ENCODE data around the gene SPSB1.

The SPSB1 gene

GRCh38 chr1:9281908-9282695 is 10.6 kb upstream of the SPSB1 start:
- no peak overlapping the region for H3K4me3 ChIP-seq (ENCODE audit: low read depth in 1 of 2, low read length in 2 of 2)
- no peaks in the 10 kb centered on the region for H3K27me3 ChIP-seq (ENCODE audit: low read depth, low read length)
- peaks cover 0 to 10% of the 10 kb centered on the region in 2 donors for H3K9me3 ChIP-seq (ENCODE audit: control insufficient read depth in 1 of 2, low read length in 2 of 2)
- no peak overlapping the region for H3K27ac ChIP-seq (ENCODE audit: low read length)
- peaks cover 14 to 19% of the 10 kb centered on the region in 2 donors for H3K4me1 ChIP-seq (ENCODE audit: control insufficient read depth in 1 of 2, insufficient read depth in 2 of 2, low read length in 2 of 2)
- no peaks in the 10 kb centered on the region for H3K36me3 ChIP-seq (ENCODE audit: control insufficient read depth in 1 of 2, insufficient read depth in 2 of 2, low read length in 2 of 2)

- Histone ChIP-seq H3K4me1 (ENCODE audit: control insufficient read depth in 1 of 2, insufficient read depth in 2 of 2, low read length in 2 of 2) (peaks cover 14 to 19% of the 10 kb centered on the region in 2 donors), H3K36me3 (ENCODE audit: control insufficient read depth in 1 of 2, insufficient read depth in 2 of 2, low read length in 2 of 2) (no peaks in the 10 kb centered on the region), H3K27me3 (ENCODE audit: low read depth, low read length) (no peaks in the 10 kb centered on the region), H3K27ac (ENCODE audit: low read length) (no peak overlapping the region), H3K4me3 (ENCODE audit: low read depth in 1 of 2, low read length in 2 of 2) (no peak overlapping the region), H3K9me3 (ENCODE audit: control insufficient read depth in 1 of 2, low read length in 2 of 2) (peaks cover 0 to 10% of the 10 kb centered on the region in 2 donors)
Observed at GRCh38 chr1:9282696-9282955, 10.1 kb upstream of the SPSB1 start.

GRCh38 chr1:9284061-9284460 is 8.6 kb upstream of the SPSB1 start:
- Histone ChIP-seq H3K27ac (ENCODE audit: low read length) (no peak overlapping the region), H3K27me3 (ENCODE audit: low read depth, low read length) (no peaks in the 10 kb centered on the region), H3K9me3 (ENCODE audit: control insufficient read depth in 1 of 2, low read length in 2 of 2) (peaks cover 0 to 20% of the 10 kb centered on the region in 2 donors), H3K4me1 (ENCODE audit: control insufficient read depth in 1 of 2, insufficient read depth in 2 of 2, low read length in 2 of 2) (peaks cover 10 to 19% of the 10 kb centered on the region in 2 donors), H3K4me3 (ENCODE audit: low read depth in 1 of 2, low read length in 2 of 2) (no peak overlapping the region), H3K36me3 (ENCODE audit: control insufficient read depth in 1 of 2, insufficient read depth in 2 of 2, low read length in 2 of 2) (no peaks in the 10 kb centered on the region)

GRCh38 chr1:9286556-9286955 is 6.1 kb upstream of the SPSB1 start:
- no peak overlapping the region for H3K4me3 ChIP-seq (ENCODE audit: low read depth in 1 of 2, low read length in 2 of 2)
- no peak overlapping the region for H3K27ac ChIP-seq (ENCODE audit: low read length)
- H3K27me3 ChIP-seq (ENCODE audit: low read depth, low read length), result no peaks in the 10 kb centered on the region
- peaks cover 0 to 7% of the 10 kb centered on the region in 2 donors for H3K4me1 ChIP-seq (ENCODE audit: control insufficient read depth in 1 of 2, insufficient read depth in 2 of 2, low read length in 2 of 2)
- H3K9me3 ChIP-seq (ENCODE audit: control insufficient read depth in 1 of 2, low read length in 2 of 2), result peaks cover 0 to 20% of the 10 kb centered on the region in 2 donors
- no peaks in the 10 kb centered on the region for H3K36me3 ChIP-seq (ENCODE audit: control insufficient read depth in 1 of 2, insufficient read depth in 2 of 2, low read length in 2 of 2)

GRCh38 chr1:9289090-9289534 is 3.6 kb upstream of the SPSB1 start:
- no peaks in the 10 kb centered on the region for H3K27me3 ChIP-seq (ENCODE audit: low read depth, low read length)
- no peaks in the 10 kb centered on the region for H3K36me3 ChIP-seq (ENCODE audit: control insufficient read depth in 1 of 2, insufficient read depth in 2 of 2, low read length in 2 of 2)
- peaks cover 0 to 20% of the 10 kb centered on the region in 2 donors for H3K9me3 ChIP-seq (ENCODE audit: control insufficient read depth in 1 of 2, low read length in 2 of 2)
- peaks cover 0 to 9% of the 10 kb centered on the region in 2 donors for H3K4me1 ChIP-seq (ENCODE audit: control insufficient read depth in 1 of 2, insufficient read depth in 2 of 2, low read length in 2 of 2)
- H3K4me3 ChIP-seq (ENCODE audit: low read depth in 1 of 2, low read length in 2 of 2), result no peak overlapping the region
- no peak overlapping the region for H3K27ac ChIP-seq (ENCODE audit: low read length)

- Histone ChIP-seq H3K36me3 (ENCODE audit: control insufficient read depth in 1 of 2, insufficient read depth in 2 of 2, low read length in 2 of 2) (no peaks in the 10 kb centered on the region), H3K4me3 (ENCODE audit: low read depth in 1 of 2, low read length in 2 of 2) (no peak overlapping the region), H3K27ac (ENCODE audit: low read length) (no peak overlapping the region), H3K4me1 (ENCODE audit: control insufficient read depth in 1 of 2, insufficient read depth in 2 of 2, low read length in 2 of 2) (peaks cover 6 to 11% of the 10 kb centered on the region in 2 donors), H3K27me3 (ENCODE audit: low read depth, low read length) (peaks cover 5% of the 10 kb centered on the region), H3K9me3 (ENCODE audit: control insufficient read depth in 1 of 2, low read length in 2 of 2) (peaks cover 0 to 20% of the 10 kb centered on the region in 2 donors)
Observed at GRCh38 chr1:9289711-9290485, 2.8 kb upstream of the SPSB1 start.

- Histone ChIP-seq H3K27me3 (ENCODE audit: low read depth, low read length) (peaks cover 8% of the 10 kb centered on the region), H3K4me1 (ENCODE audit: control insufficient read depth in 1 of 2, insufficient read depth in 2 of 2, low read length in 2 of 2) (peaks cover 15 to 26% of the 10 kb centered on the region in 2 donors), H3K27ac (ENCODE audit: low read length) (peak overlapping the region; percentile 88), H3K9me3 (ENCODE audit: control insufficient read depth in 1 of 2, low read length in 2 of 2) (peaks cover 0 to 12% of the 10 kb centered on the region in 2 donors), H3K36me3 (ENCODE audit: control insufficient read depth in 1 of 2, insufficient read depth in 2 of 2, low read length in 2 of 2) (no peaks in the 10 kb centered on the region), H3K4me3 (ENCODE audit: low read depth in 1 of 2, low read length in 2 of 2) (peak overlapping the region; percentile 41 to 62)
Observed at GRCh38 chr1:9291914-9292360, 757 bp upstream of the SPSB1 start.

GRCh38 chr1:9293241-9293532 is 493 bp downstream of the SPSB1 start:
- peaks cover 8% of the 10 kb centered on the region for H3K27me3 ChIP-seq (ENCODE audit: low read depth, low read length)
- peaks cover 15 to 28% of the 10 kb centered on the region in 2 donors for H3K4me1 ChIP-seq (ENCODE audit: control insufficient read depth in 1 of 2, insufficient read depth in 2 of 2, low read length in 2 of 2)
- peak overlapping the region; percentile 74 to 88 for H3K4me3 ChIP-seq (ENCODE audit: low read depth in 1 of 2, low read length in 2 of 2)

GRCh38 chr1:9293533-9294404 is 1.1 kb downstream of the SPSB1 start:
- Histone ChIP-seq H3K36me3 (ENCODE audit: control insufficient read depth in 1 of 2, insufficient read depth in 2 of 2, low read length in 2 of 2) (no peaks in the 10 kb centered on the region), H3K4me1 (ENCODE audit: control insufficient read depth in 1 of 2, insufficient read depth in 2 of 2, low read length in 2 of 2) (peaks cover 15 to 28% of the 10 kb centered on the region in 2 donors), H3K27me3 (ENCODE audit: low read depth, low read length) (peaks cover 8% of the 10 kb centered on the region), H3K9me3 (ENCODE audit: control insufficient read depth in 1 of 2, low read length in 2 of 2) (no peaks in the 10 kb centered on the region), H3K4me3 (ENCODE audit: low read depth in 1 of 2, low read length in 2 of 2) (peak overlapping the region; percentile 74 to 88), H3K27ac (ENCODE audit: low read length) (peak overlapping the region; percentile 82)

More at GRCh38 chr1:9293241-9293532, 493 bp downstream of the SPSB1 start:
- Histone ChIP-seq H3K9me3 (ENCODE audit: control insufficient read depth in 1 of 2, low read length in 2 of 2) (peaks cover 0 to 4% of the 10 kb centered on the region in 2 donors), H3K27ac (ENCODE audit: low read length) (no peak overlapping the region), H3K36me3 (ENCODE audit: control insufficient read depth in 1 of 2, insufficient read depth in 2 of 2, low read length in 2 of 2) (no peaks in the 10 kb centered on the region)

GRCh38 chr1:9294405-9294773 is 1.7 kb downstream of the SPSB1 start:
- Histone ChIP-seq H3K4me1 (ENCODE audit: control insufficient read depth in 1 of 2, insufficient read depth in 2 of 2, low read length in 2 of 2) (peaks cover 15 to 28% of the 10 kb centered on the region in 2 donors), H3K36me3 (ENCODE audit: control insufficient read depth in 1 of 2, insufficient read depth in 2 of 2, low read length in 2 of 2) (no peaks in the 10 kb centered on the region), H3K4me3 (ENCODE audit: low read depth in 1 of 2, low read length in 2 of 2) (peak overlapping the region; percentile 74 to 88), H3K27ac (ENCODE audit: low read length) (peak overlapping the region; percentile 82), H3K27me3 (ENCODE audit: low read depth, low read length) (peaks cover 8% of the 10 kb centered on the region), H3K9me3 (ENCODE audit: control insufficient read depth in 1 of 2, low read length in 2 of 2) (no peaks in the 10 kb centered on the region)

Data from muscle layer of duodenum (tissue), 2 donors.